ENCODE results near the gene KLHL25.
A peak's percentile ranks its signal among the peaks of the same experiment; 100 is the strongest.

- TF ChIP-seq CTCF (IDR thresholded peaks at IDR 0.05; ENCODE audit: poor library complexity), result peak; percentile 35
- no peak for TF ChIP-seq EZH2phosphoT487 (IDR thresholded peaks at IDR 0.05; ENCODE audit: low read depth, severe bottlenecking, unreplicated experiment)
- TF ChIP-seq EZH2 (IDR thresholded peaks at IDR 0.05; ENCODE audit: borderline replicate concordance), result no peak
These were observed 5.9 kb upstream of the KLHL25 start for GRCh38 chr15:85800478-85801123.

Data from hepatocyte (in vitro differentiated cells).